PC-9 (cell line): ENCODE data around the gene EIF3A. TPM values are rescaled to one million over a fixed set of nuclear protein-coding genes. Genes with fewer than 3 reads are reported as not detected.

Experiments used
- BruUV-seq: library from RNA; stranded (reverse); fragments of 400-500 nt; replicated peaks from 2 replicates; lab custom pipeline; 2021; lab: Mats Ljungman, UMichigan
- CTCF ChIA-PET: fragments of 300-600 bp; sonication (Branson Sonifier 250); formaldehyde crosslinking; loops from one replicate; lab custom pipeline; 2022; ENCODE audit warnings: antibody characterized with exemption; lab: Charles Lee
- POLR2A ChIA-PET: fragments of 300-600 bp; sonication (Branson Sonifier 250); formaldehyde crosslinking; loops from one replicate; lab custom pipeline; 2022; ENCODE audit warnings: antibody characterized with exemption; ENCODE audit not compliant: unreplicated experiment; lab: Charles Lee
- DNase-seq, 2 experiments: peaks; one replicate each; pipeline versions ENCODE4 v3.0.0 to v3.0.0-alpha.2; 2015 to 2022; ENCODE audit warnings: mixed read lengths in 1 of 2
- H2AFZ ChIP-seq: fragments of 200-600 bp; sonication (generic); 2 replicates; pipeline ENCODE4 v1.8.1; 2017; ENCODE audit warnings: antibody characterized with exemption
- H3F3A ChIP-seq: fragments of 200-600 bp; sonication (generic); 2 replicates; pipeline ENCODE4 v1.8.1; 2017; ENCODE audit warnings: antibody characterized with exemption, mild to moderate bottlenecking, low read depth; ENCODE audit not compliant: insufficient read depth
- H3K27ac ChIP-seq: fragments of 200-600 bp; sonication (generic); 2 replicates; pipeline ENCODE4 v1.6.1; 2016; ENCODE audit warnings: mixed run types
- H3K27me3 ChIP-seq: fragments of 200-600 bp; sonication (generic); 2 replicates; pipeline ENCODE4 v1.6.1; 2016; ENCODE audit warnings: low read depth, mixed run types; ENCODE audit not compliant: insufficient read depth
- H3K36me3 ChIP-seq: fragments of 200-600 bp; sonication (generic); 2 replicates; pipeline ENCODE4 v1.6.1; 2016; ENCODE audit warnings: low read depth, mixed run types
- H3K4me1 ChIP-seq: fragments of 200-600 bp; sonication (generic); replicated peaks from 2 replicates; pipeline ENCODE4 v1.6.1; 2016; ENCODE audit warnings: mixed run types; ENCODE audit not compliant: insufficient read depth
- H3K4me2 ChIP-seq: fragments of 200-600 bp; sonication (generic); 2 replicates; pipeline ENCODE4 v1.6.1; 2017; ENCODE audit warnings: mixed run types
- H3K4me3 ChIP-seq: fragments of 200-600 bp; sonication (generic); 2 replicates; pipeline ENCODE4 v1.6.1; 2016; ENCODE audit warnings: mixed run types
- H3K79me2 ChIP-seq: fragments of 200-600 bp; sonication (generic); 2 replicates; pipeline ENCODE4 v1.6.1; 2017; ENCODE audit warnings: low read depth, mixed run types
- H3K9me2 ChIP-seq: fragments of 200-600 bp; sonication (generic); 2 replicates; pipeline ENCODE4 v1.8.1; 2017; ENCODE audit warnings: mild to moderate bottlenecking; ENCODE audit not compliant: insufficient read depth
- H3K9me3 ChIP-seq: fragments of 200-600 bp; sonication (generic); 2 replicates; pipeline ENCODE4 v1.8.1; 2016; ENCODE audit warnings: low read depth; ENCODE audit not compliant: insufficient read depth
- H4K20me1 ChIP-seq: fragments of 200-600 bp; sonication (generic); 2 replicates; pipeline ENCODE4 v1.8.1; 2017; ENCODE audit not compliant: insufficient read depth
- CTCF ChIP-seq: fragments of 200-600 bp; sonication (generic); conservative IDR thresholded peaks from 2 replicates; pipeline ENCODE4 v1.6.1; 2017; ENCODE audit warnings: mixed run types, antibody characterized with exemption, mild to moderate bottlenecking, moderate library complexity
- EZH2 ChIP-seq: fragments of 200-600 bp; sonication (generic); IDR thresholded peaks from 2 replicates; pipeline ENCODE4 v1.8.0; 2017; ENCODE audit warnings: antibody characterized with exemption, low read depth
- intact Hi-C: fragments of 100-400 bp; cut with micrococcal nuclease; formaldehyde crosslinking; loops from one replicate; pipeline ENCODE4 v1.10.0; 2022; ENCODE audit not compliant: unreplicated experiment
- total RNA-seq: library from RNA; stranded (reverse); gene quantifications from 2 replicates; pipeline ENCODE4 v1.2.3, GENCODE V29; 2021

Gene EIF3A
- total RNA-seq, 1 experiment from 2014 or later, result 102 TPM

DNA sequence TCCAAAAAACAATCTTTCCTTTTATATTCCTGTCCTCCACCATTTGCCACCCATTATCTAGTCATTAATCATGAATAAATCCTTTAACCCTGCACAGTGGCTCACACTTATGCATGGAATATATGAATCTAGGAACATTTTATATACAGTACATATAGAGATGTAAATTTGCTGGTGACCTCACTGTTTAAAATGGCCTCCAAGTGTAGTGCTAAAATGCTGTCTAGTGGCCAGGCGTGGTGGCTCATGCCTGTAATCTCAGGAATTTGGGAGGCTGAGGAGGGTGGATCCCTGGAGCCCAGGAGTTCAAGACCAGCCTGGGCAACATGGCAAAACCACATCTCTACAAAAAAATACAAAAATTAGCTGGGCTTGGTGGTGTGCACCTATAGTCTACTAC is 41.5 kb downstream of the EIF3A start:
- POLR2A ChIA-PET, result no interaction called here
- H4K20me1 ChIP-seq, result peaks cover 28% of the 10 kb centered on the region
- intact Hi-C loops, result no loop called here
- no peaks in the 10 kb centered on the region for H3K4me1 ChIP-seq
- H2AFZ ChIP-seq, result no peak overlapping the region
- DNase-seq, result no peak
- no TSS peak for BruUV-seq
- TF ChIP-seq CTCF (no peak), EZH2 (no peak)
- H3F3A ChIP-seq, result peaks cover 52% of the 10 kb centered on the region
- H3K4me2 ChIP-seq, result no peak overlapping the region
- H3K9me2 ChIP-seq, result no peaks in the 10 kb centered on the region
- H3K36me3 ChIP-seq, result peaks cover 11% of the 10 kb centered on the region; the same call in 1 of the 2 replicates
- CTCF ChIA-PET, result no interaction called here
- peaks cover 22% of the 10 kb centered on the region for H3K79me2 ChIP-seq
- H3K4me3 ChIP-seq, result no peak overlapping the region
- no peaks in the 10 kb centered on the region for H3K27me3 ChIP-seq
- no peak overlapping the region for H3K27ac ChIP-seq
- H3K9me3 ChIP-seq, result no peaks in the 10 kb centered on the region

- no peaks in the 10 kb centered on the region for H3K9me3 ChIP-seq
- H3K4me1 ChIP-seq, result peaks cover 21% of the 10 kb centered on the region
- H3K4me2 ChIP-seq, result peak overlapping the region; percentile 87
- H4K20me1 ChIP-seq, result peaks cover 22% of the 10 kb centered on the region
- ChIA-PET CTCF (interaction anchor here (0.7 kb wide), 1 partner anchor 133 kb away, joined by 3 read pairs; no protein-coding TSS in a partner anchor), POLR2A (interaction anchor here (0.6 to 0.7 kb wide), 2 partner anchors 276 to 651 kb away, joined by 3 to 5 read pairs; no protein-coding TSS in a partner anchor)
- no peaks in the 10 kb centered on the region for H3K27me3 ChIP-seq
- 0 out of 2 replicates have a peak overlapping the region, but pooled peaks have one; percentile 19 for H3K27ac ChIP-seq
- peaks cover 5% of the 10 kb centered on the region; the same call in 1 of the 2 replicates for H3K36me3 ChIP-seq
- H3K9me2 ChIP-seq, result no peaks in the 10 kb centered on the region
- TF ChIP-seq CTCF (no peak), EZH2 (no peak)
- H3K4me3 ChIP-seq, result peak overlapping the region; percentile 69
- intact Hi-C loops, result loop anchor here (5.0 kb wide), 1 partner anchor 464 kb away; no protein-coding TSS in a partner anchor
- DNase-seq, result no peak
- peaks cover 36% of the 10 kb centered on the region; the same call in 1 of the 2 replicates for H3F3A ChIP-seq
- BruUV-seq, result no TSS peak
- H2AFZ ChIP-seq, result no peak overlapping the region
- peaks cover 33% of the 10 kb centered on the region for H3K79me2 ChIP-seq
Observed at GRCh38 chr10:119031496-119032059, 49.0 kb downstream of the EIF3A start.

DNA sequence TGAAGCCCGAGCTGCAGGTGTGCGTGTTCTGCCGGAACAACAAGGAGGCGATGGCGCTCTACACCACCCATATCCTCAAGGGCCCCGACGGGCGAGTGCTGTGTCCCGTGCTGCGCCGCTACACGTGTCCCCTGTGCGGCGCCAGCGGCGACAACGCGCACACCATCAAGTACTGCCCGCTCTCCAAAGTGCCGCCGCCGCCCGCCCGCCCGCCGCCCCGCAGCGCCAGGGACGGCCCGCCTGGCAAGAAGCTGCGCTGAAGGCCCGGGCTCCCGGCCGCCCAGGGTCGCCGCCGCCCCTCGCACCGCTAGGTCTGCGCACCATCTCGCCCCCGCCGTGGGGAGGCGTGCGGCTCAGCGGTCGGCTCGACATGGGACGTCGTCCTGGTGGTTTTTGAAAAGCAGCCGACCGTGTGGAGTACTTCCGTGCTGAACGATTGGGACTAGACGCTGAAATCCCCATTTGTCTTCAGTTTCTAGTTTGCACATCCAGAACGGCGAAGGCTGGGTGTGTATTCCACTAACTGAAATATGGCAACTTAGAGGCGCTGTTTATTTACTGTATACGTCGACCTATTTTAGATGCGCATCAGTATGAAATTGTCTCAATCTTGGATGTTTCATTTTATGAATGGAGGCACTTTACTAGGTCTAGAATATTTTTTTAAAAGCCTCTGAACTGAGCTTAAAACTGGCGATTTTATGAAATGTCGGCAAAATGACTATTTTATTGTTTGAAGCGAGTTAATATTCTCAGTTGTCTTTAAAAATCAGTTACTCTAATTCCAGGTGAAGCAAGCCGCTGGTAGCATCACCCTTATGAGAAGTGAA is 50.0 kb downstream of the EIF3A start:
- peaks cover 38% of the 10 kb centered on the region; the same call in 1 of the 2 replicates for H3F3A ChIP-seq
- H2AFZ ChIP-seq, result no peak overlapping the region
- peaks cover 33% of the 10 kb centered on the region for H3K79me2 ChIP-seq
- no peaks in the 10 kb centered on the region for H3K9me2 ChIP-seq
- ChIA-PET CTCF (no interaction called here), POLR2A (interaction anchor here (0.6 to 0.7 kb wide), 3 partner anchors 43 to 446 kb away, joined by 4 to 5 read pairs (median 4); no protein-coding TSS in a partner anchor)
- TF ChIP-seq EZH2, result no peak
- no peak for TF ChIP-seq CTCF
- BruUV-seq, result TSS peak; percentile 32
- intact Hi-C loops, result loop anchor here (5.0 kb wide), 1 partner anchor 463 kb away; no protein-coding TSS in a partner anchor
- H3K4me2 ChIP-seq, result peak overlapping the region; percentile 87
- peak overlapping the region; percentile 69 for H3K4me3 ChIP-seq
- H4K20me1 ChIP-seq, result peaks cover 22% of the 10 kb centered on the region
- peaks cover 31% of the 10 kb centered on the region for H3K4me1 ChIP-seq
- H3K27me3 ChIP-seq, result no peaks in the 10 kb centered on the region
- H3K27ac ChIP-seq, result no peak overlapping the region
- peak; percentile 34 to 40 for DNase-seq
- H3K9me3 ChIP-seq, result no peaks in the 10 kb centered on the region
- H3K36me3 ChIP-seq, result peaks cover 5% of the 10 kb centered on the region; the same call in 1 of the 2 replicates
